Stomach (tissue), 4 donors: ENCODE data around the gene ARFGEF3.

Experiments
- EP300 ChIP-seq: sonication (generic); formaldehyde crosslinking; IDR thresholded peaks from one replicate; pipeline ENCODE4 v1.6.1; 2017; ENCODE audit warnings: antibody characterized with exemption
- POLR2A ChIP-seq, 4 donors: fragments of 450-650 bp; IDR thresholded peaks; one replicate each; pipeline ENCODE4 v1.6.1; 2016; ENCODE audit warnings: antibody characterized with exemption in 4 of 4, control low read depth in 2 of 4, mild to moderate bottlenecking in 1 of 4, moderate library complexity in 1 of 4
- POLR2AphosphoS5 ChIP-seq, 3 donors: sonication (generic); formaldehyde crosslinking; IDR thresholded peaks; one replicate each; pipeline ENCODE4 v1.6.1; 2016; ENCODE audit warnings: antibody characterized with exemption in 3 of 3
- TF ChIP-seq, protein P1 (sequence below), 7 experiments: fragments of 450-650 bp in 4 of 7; fragments of 200-600 bp in 3 of 7; sonication (generic) in 3 of 7; IDR thresholded peaks; one replicate each; pipeline ENCODE4 v1.5.1; 2016 to 2019; ENCODE audit warnings: antibody characterized with exemption in 7 of 7, control low read depth in 2 of 7, mild to moderate bottlenecking in 1 of 7

DNA sequence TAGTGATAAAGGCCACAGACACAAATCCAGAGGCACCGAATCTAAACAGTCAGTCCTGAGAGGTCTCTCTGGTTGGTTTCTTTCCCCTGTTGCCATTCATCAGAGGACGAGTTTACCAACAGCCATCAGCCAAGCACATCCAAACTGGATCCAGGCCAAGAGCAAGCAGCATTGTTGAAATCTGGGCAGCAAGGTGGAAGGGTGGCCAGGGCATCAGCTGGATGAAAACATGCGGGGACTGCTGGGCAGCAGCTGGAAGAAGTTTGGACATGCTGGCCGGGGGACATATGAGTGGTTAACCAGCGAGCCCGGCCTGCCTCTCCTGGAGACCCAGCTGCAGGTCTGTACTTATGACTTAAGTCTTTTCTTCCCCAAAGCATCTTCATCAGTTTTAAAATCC is 216.1 kb downstream of the ARFGEF3 start, which contains the start of gene SMIM28:
- TF ChIP-seq, protein P1, sequence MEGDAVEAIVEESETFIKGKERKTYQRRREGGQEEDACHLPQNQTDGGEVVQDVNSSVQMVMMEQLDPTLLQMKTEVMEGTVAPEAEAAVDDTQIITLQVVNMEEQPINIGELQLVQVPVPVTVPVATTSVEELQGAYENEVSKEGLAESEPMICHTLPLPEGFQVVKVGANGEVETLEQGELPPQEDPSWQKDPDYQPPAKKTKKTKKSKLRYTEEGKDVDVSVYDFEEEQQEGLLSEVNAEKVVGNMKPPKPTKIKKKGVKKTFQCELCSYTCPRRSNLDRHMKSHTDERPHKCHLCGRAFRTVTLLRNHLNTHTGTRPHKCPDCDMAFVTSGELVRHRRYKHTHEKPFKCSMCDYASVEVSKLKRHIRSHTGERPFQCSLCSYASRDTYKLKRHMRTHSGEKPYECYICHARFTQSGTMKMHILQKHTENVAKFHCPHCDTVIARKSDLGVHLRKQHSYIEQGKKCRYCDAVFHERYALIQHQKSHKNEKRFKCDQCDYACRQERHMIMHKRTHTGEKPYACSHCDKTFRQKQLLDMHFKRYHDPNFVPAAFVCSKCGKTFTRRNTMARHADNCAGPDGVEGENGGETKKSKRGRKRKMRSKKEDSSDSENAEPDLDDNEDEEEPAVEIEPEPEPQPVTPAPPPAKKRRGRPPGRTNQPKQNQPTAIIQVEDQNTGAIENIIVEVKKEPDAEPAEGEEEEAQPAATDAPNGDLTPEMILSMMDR (IDR thresholded peaks at IDR 0.05): no peak
- no peak for TF ChIP-seq POLR2A (IDR thresholded peaks at IDR 0.05)
- TF ChIP-seq EP300: no peak
- TF ChIP-seq POLR2AphosphoS5 (IDR thresholded peaks at IDR 0.05): no peak
